SK-N-SH (cell line): ENCODE results near the gene RPL18. TPM values are rescaled to one million over a fixed set of nuclear protein-coding genes. Genes with fewer than 3 reads are reported as not detected.

ENCODE experiments used
- CTCF ChIA-PET: fragments of 300-600, 350-600 bp; formaldehyde crosslinking; extraction: SDS; loops from one replicate; lab custom pipeline; 2021; lab: Yijun Ruan, JAX
- POLR2A ChIA-PET: fragments of 350-600 bp; sonication (Branson Sonifier 250); formaldehyde crosslinking; extraction: SDS; loops from one replicate; lab custom pipeline; 2020; ENCODE audit warnings: antibody characterized with exemption, inconsistent platforms; lab: Yijun Ruan, JAX
- DNase-seq: peaks from one replicate; pipeline ENCODE4 v3.0.0; 2012
- H2AFZ ChIP-seq: fragments of 200-600 bp; sonication (generic); 2 replicates; pipeline ENCODE4 v1.8.1; 2016; ENCODE audit warnings: antibody characterized with exemption, mild to moderate bottlenecking, low read depth
- H3F3A ChIP-seq: fragments of 200-600 bp; sonication (generic); replicated peaks from 2 replicates; pipeline ENCODE3; 2016; ENCODE audit warnings: antibody characterized with exemption, mild to moderate bottlenecking; ENCODE audit not compliant: insufficient read depth
- H3K27ac ChIP-seq, 2 experiments: fragments of 200-500 bp in 1 of 2; fragments of 200-600 bp in 1 of 2; sonication (Bioruptor generic) in 1 of 2; sonication (generic), shearing (Covaris generic) in 1 of 2; 2 replicates each; pipeline versions ENCODE4 v1.5.1 to v1.6.1; 2014 to 2016; ENCODE audit warnings: low read depth in 2 of 2, inconsistent platforms in 1 of 2, low read length in 1 of 2, mild to moderate bottlenecking in 1 of 2, mixed read lengths in 1 of 2
- H3K27me3 ChIP-seq: fragments of 200-600 bp; sonication (generic), shearing (Covaris generic); 2 replicates; pipeline ENCODE4 v1.6.1; 2016; ENCODE audit warnings: mixed run types; ENCODE audit not compliant: insufficient read depth
- H3K36me3 ChIP-seq, 2 experiments: fragments of 200-500 bp in 1 of 2; fragments of 200-600 bp in 1 of 2; sonication (Bioruptor generic) in 1 of 2; sonication (generic) in 1 of 2; replicated peaks in 1 of 2; 2 replicates each; pipeline versions ENCODE3 to v1.5.1; 2014 to 2016; ENCODE audit warnings: low read length in 1 of 2, mild to moderate bottlenecking in 1 of 2; ENCODE audit not compliant: insufficient read depth in 2 of 2, control insufficient read depth in 1 of 2
- H3K4me1 ChIP-seq, 2 experiments: fragments of 200-500 bp in 1 of 2; fragments of 200-600 bp in 1 of 2; sonication (Bioruptor generic) in 1 of 2; sonication (generic), shearing (Covaris generic) in 1 of 2; 2 replicates each; pipeline versions ENCODE4 v1.5.1 to v1.6.1; 2014 to 2016; ENCODE audit warnings: low read depth in 1 of 2, low read length in 1 of 2, mixed run types in 1 of 2; ENCODE audit not compliant: insufficient read depth in 2 of 2, control insufficient read depth in 1 of 2
- H3K4me2 ChIP-seq: fragments of 200-600 bp; sonication (generic), shearing (Covaris generic); 2 replicates; pipeline ENCODE4 v1.6.1; 2017; ENCODE audit warnings: mixed run types
- H3K4me3 ChIP-seq, 2 experiments: fragments of 200-500 bp in 1 of 2; fragments of 200-600 bp in 1 of 2; sonication (Bioruptor generic) in 1 of 2; sonication (generic), shearing (Covaris generic) in 1 of 2; 2 replicates each; pipeline versions ENCODE4 v1.5.1 to v1.8.1; 2014 to 2016; ENCODE audit warnings: low read depth in 2 of 2, inconsistent platforms in 1 of 2, low read length in 1 of 2, mild to moderate bottlenecking in 1 of 2, mixed read lengths in 1 of 2, moderate library complexity in 1 of 2
- H3K79me2 ChIP-seq: fragments of 200-600 bp; sonication (generic); 2 replicates; pipeline ENCODE4 v1.8.1; 2017; ENCODE audit warnings: mild to moderate bottlenecking; ENCODE audit not compliant: insufficient read depth
- H3K9ac ChIP-seq: fragments of 200-600 bp; sonication (generic); 2 replicates; pipeline ENCODE4 v1.6.1; 2017; ENCODE audit warnings: mixed run types
- H3K9me2 ChIP-seq: fragments of 200-600 bp; sonication (generic); 2 replicates; pipeline ENCODE4 v1.6.1; 2017; ENCODE audit warnings: mixed run types
- H3K9me3 ChIP-seq: fragments of 200-600 bp; sonication (generic); 2 replicates; pipeline ENCODE4 v1.6.1; 2017; ENCODE audit warnings: mixed run types, mild to moderate bottlenecking, moderate library complexity
- H4K20me1 ChIP-seq: fragments of 200-600 bp; sonication (generic); 2 replicates; pipeline ENCODE4 v1.6.1; 2017; ENCODE audit warnings: mild to moderate bottlenecking, mixed run types; ENCODE audit not compliant: insufficient read depth
- CHD2 ChIP-seq: fragments of 150-350 bp; IDR thresholded peaks from 2 replicates; pipeline ENCODE4 v1.6.1; 2018; ENCODE audit warnings: low read length; ENCODE audit not compliant: partially characterized antibody
- EZH2phosphoT487 ChIP-seq: fragments of 200-600 bp; sonication (generic); IDR thresholded peaks from 2 replicates; pipeline ENCODE4 v1.6.1; 2017; ENCODE audit warnings: low read depth, mixed run types, mild to moderate bottlenecking, antibody characterized with exemption, moderate library complexity, borderline replicate concordance
- FOXJ3 ChIP-seq: sonication (generic); formaldehyde crosslinking; IDR thresholded peaks from 2 replicates; pipeline ENCODE4 v1.5.1; 2020; ENCODE audit warnings: mild to moderate bottlenecking, missing genetic modification reagents
- FOXM1 ChIP-seq: IDR thresholded peaks from 2 replicates; pipeline ENCODE4 v1.4.0; 2012; ENCODE audit warnings: low read depth, mild to moderate bottlenecking
- GABPA ChIP-seq: IDR thresholded peaks from 2 replicates; pipeline ENCODE4 v1.4.0; 2012; ENCODE audit warnings: low read depth, mild to moderate bottlenecking
- GATA2 ChIP-seq: sonication (generic); formaldehyde crosslinking; IDR thresholded peaks from 2 replicates; pipeline ENCODE4 v1.5.0; 2020; ENCODE audit warnings: mild to moderate bottlenecking, missing genetic modification reagents
- MXI1 ChIP-seq: IDR thresholded peaks from 2 replicates; pipeline ENCODE4 v1.6.1; 2012; ENCODE audit warnings: mild to moderate bottlenecking, low read depth, low read length, improper control_type of control experiment
- NFIC ChIP-seq: IDR thresholded peaks from 2 replicates; pipeline ENCODE4 v1.4.0; 2012; ENCODE audit warnings: borderline replicate concordance
- RAD21 ChIP-seq: IDR thresholded peaks from 2 replicates; pipeline ENCODE4 v1.6.1; 2012; ENCODE audit warnings: mild to moderate bottlenecking, low read length
- RCOR1 ChIP-seq: fragments of 150-350 bp; IDR thresholded peaks from 2 replicates; pipeline ENCODE4 v1.6.1; 2017; ENCODE audit warnings: antibody characterized with exemption, low read length
- RXRA ChIP-seq: IDR thresholded peaks from 2 replicates; pipeline ENCODE4 v1.4.0; 2012; ENCODE audit warnings: low read depth, mild to moderate bottlenecking, borderline replicate concordance
- SIN3A ChIP-seq: IDR thresholded peaks from 2 replicates; pipeline ENCODE4 v1.6.1; 2012; ENCODE audit warnings: low read depth, mild to moderate bottlenecking, low read length, moderate library complexity, borderline replicate concordance
- SMC3 ChIP-seq: IDR thresholded peaks from 2 replicates; pipeline ENCODE4 v1.6.1; 2012; ENCODE audit warnings: low read depth, low read length, improper control_type of control experiment
- TAF1 ChIP-seq: IDR thresholded peaks from 2 replicates; pipeline ENCODE4 v1.6.1; 2012; ENCODE audit warnings: low read depth, mild to moderate bottlenecking, low read length, moderate library complexity, borderline replicate concordance
- TCF12 ChIP-seq: IDR thresholded peaks from 2 replicates; pipeline ENCODE4 v1.4.0; 2012
- YY1 ChIP-seq: IDR thresholded peaks from 2 replicates; pipeline ENCODE4 v1.4.0; 2012; ENCODE audit warnings: low read depth, mild to moderate bottlenecking
- WGBS: methylation state at CpG from one replicate; pipeline ENCODE4 v1.1.6; 2017; ENCODE audit warnings: low lambda C conversion rate; 5-methylcytosine and 5-hydroxymethylcytosine counted together
- polyA plus RNA-seq, 3 experiments: library from polyadenylated mRNA; depleted of rRNA; stranded (reverse); fragments of >200 nt; gene quantifications; 2 replicates each; pipeline ENCODE4 v1.2.3, GENCODE V29; 2012
- TF ChIP-seq, protein P1 (sequence below): fragments of 150-350 bp; IDR thresholded peaks from 2 replicates; pipeline ENCODE4 v1.6.1; 2017; ENCODE audit warnings: antibody characterized with exemption, low read length, low read depth, borderline replicate concordance
- TF ChIP-seq, protein P2 (sequence below): IDR thresholded peaks from 2 replicates; pipeline ENCODE4 v1.4.0; 2012; ENCODE audit warnings: low read depth
- TF ChIP-seq, protein P3 (sequence below): IDR thresholded peaks from 2 replicates; pipeline ENCODE4 v1.6.1; 2012; ENCODE audit warnings: mild to moderate bottlenecking, low read depth, low read length, moderate library complexity
- TF ChIP-seq, protein P4 (sequence below): IDR thresholded peaks from 2 replicates; pipeline ENCODE4; 2012

RPL18 gene
- polyA plus RNA-seq, 1 of the 3 experiments (the other 2 are of a cell fraction): 2,225 TPM

DNA sequence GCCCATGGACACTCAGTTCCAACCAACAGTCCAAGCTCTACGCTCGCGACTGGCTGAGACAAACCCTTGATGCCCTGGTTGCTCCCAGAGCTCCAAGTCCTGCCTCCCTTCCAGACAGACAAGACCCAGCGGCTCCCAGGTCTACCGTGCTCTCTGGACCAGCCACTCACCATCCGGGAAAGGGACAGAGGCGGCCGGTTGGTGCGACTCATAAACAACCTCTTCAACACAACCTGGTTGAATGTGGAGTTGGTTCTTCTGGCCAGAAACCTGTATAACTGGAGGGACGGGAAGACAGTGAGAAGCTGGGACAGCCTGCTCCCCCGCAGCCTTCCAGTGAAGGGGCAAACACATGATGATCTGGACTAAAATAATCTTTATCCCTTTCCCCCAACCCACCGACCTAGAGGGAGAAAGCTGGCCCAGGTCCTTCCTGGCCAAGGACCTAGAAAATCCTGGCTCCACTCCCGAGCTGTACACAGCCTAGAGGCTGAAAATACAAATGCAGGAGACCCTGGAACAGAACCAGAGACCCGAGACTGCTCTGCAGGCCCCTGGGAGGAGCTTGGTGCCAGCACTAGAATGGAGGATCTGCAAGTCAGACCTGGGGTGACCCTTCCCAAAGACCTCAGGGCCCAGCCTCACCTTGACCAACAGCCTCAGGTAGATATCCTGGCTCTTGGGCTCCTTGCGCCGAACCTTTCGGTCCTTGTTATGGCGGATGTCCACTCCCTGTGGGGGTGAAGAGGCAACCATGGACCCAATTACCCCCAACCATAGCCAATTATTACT, 1.6 kb downstream of the RPL18 start:
- 48% methylated on average over 15 of the region's 18 CpGs for WGBS
- Histone ChIP-seq H3K4me2 (peak overlapping the region; percentile 91), H3K79me2 (peaks cover 38% of the 10 kb centered on the region), H3K4me1 (peaks cover 11 to 40% of the 10 kb centered on the region in 2 experiments; a peak in 3 of 4 replicates), H3K9ac (peak overlapping the region; percentile 99), H3K27me3 (no peaks in the 10 kb centered on the region), H3K36me3 (peaks cover 32 to 33% of the 10 kb centered on the region in 2 experiments), H3K4me3 (peak overlapping the region; percentile 93 to 99), H3K9me2 (no peaks in the 10 kb centered on the region), H3F3A (peaks cover 57% of the 10 kb centered on the region), H2AFZ (no peak overlapping the region), H3K27ac (peak overlapping the region in 1 of 2 experiments; percentile 39; a peak in 2 of 4 replicates), H3K9me3 (no peaks in the 10 kb centered on the region), H4K20me1 (peaks cover 39% of the 10 kb centered on the region)
- no peak for TF ChIP-seq CHD2
- no peak for TF ChIP-seq FOXJ3 (CRISPR knock-in tag)
- TF ChIP-seq, protein P1, sequence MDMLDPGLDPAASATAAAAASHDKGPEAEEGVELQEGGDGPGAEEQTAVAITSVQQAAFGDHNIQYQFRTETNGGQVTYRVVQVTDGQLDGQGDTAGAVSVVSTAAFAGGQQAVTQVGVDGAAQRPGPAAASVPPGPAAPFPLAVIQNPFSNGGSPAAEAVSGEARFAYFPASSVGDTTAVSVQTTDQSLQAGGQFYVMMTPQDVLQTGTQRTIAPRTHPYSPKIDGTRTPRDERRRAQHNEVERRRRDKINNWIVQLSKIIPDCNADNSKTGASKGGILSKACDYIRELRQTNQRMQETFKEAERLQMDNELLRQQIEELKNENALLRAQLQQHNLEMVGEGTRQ: no peak
- TF ChIP-seq GABPA: no peak
- no peak for TF ChIP-seq RAD21
- TF ChIP-seq, protein P2, sequence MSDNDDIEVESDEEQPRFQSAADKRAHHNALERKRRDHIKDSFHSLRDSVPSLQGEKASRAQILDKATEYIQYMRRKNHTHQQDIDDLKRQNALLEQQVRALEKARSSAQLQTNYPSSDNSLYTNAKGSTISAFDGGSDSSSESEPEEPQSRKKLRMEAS: no peak
- no peak for TF ChIP-seq MXI1
- TF ChIP-seq, protein P3, sequence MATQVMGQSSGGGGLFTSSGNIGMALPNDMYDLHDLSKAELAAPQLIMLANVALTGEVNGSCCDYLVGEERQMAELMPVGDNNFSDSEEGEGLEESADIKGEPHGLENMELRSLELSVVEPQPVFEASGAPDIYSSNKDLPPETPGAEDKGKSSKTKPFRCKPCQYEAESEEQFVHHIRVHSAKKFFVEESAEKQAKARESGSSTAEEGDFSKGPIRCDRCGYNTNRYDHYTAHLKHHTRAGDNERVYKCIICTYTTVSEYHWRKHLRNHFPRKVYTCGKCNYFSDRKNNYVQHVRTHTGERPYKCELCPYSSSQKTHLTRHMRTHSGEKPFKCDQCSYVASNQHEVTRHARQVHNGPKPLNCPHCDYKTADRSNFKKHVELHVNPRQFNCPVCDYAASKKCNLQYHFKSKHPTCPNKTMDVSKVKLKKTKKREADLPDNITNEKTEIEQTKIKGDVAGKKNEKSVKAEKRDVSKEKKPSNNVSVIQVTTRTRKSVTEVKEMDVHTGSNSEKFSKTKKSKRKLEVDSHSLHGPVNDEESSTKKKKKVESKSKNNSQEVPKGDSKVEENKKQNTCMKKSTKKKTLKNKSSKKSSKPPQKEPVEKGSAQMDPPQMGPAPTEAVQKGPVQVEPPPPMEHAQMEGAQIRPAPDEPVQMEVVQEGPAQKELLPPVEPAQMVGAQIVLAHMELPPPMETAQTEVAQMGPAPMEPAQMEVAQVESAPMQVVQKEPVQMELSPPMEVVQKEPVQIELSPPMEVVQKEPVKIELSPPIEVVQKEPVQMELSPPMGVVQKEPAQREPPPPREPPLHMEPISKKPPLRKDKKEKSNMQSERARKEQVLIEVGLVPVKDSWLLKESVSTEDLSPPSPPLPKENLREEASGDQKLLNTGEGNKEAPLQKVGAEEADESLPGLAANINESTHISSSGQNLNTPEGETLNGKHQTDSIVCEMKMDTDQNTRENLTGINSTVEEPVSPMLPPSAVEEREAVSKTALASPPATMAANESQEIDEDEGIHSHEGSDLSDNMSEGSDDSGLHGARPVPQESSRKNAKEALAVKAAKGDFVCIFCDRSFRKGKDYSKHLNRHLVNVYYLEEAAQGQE: no peak
- TF ChIP-seq NFIC: no peak
- no peak for TF ChIP-seq TAF1
- no peak for TF ChIP-seq RCOR1
- no peak for TF ChIP-seq SIN3A
- TF ChIP-seq SMC3: no peak
- no peak for TF ChIP-seq TCF12
- no peak for TF ChIP-seq YY1
- TF ChIP-seq RXRA: no peak
- no peak for TF ChIP-seq FOXM1
- TF ChIP-seq EZH2phosphoT487: no peak
- TF ChIP-seq, protein P4, sequence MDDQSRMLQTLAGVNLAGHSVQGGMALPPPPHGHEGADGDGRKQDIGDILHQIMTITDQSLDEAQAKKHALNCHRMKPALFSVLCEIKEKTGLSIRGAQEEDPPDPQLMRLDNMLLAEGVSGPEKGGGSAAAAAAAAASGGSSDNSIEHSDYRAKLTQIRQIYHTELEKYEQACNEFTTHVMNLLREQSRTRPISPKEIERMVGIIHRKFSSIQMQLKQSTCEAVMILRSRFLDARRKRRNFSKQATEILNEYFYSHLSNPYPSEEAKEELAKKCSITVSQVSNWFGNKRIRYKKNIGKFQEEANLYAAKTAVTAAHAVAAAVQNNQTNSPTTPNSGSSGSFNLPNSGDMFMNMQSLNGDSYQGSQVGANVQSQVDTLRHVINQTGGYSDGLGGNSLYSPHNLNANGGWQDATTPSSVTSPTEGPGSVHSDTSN: no peak
- TF ChIP-seq GATA2: no peak
- DNase-seq: no peak
- ChIA-PET POLR2A (interaction anchor here (0.6 to 1.7 kb wide), 5 partner anchors 8 to 160 kb away, joined by 3 to 10 read pairs (median 4); no protein-coding TSS in a partner anchor), CTCF (interaction anchor here (1.0 to 3.7 kb wide), 5 partner anchors 9 to 122 kb away, joined by 3 to 26 read pairs (median 4); no protein-coding TSS in a partner anchor)
